Measurements from ENCODE around the gene PTPRM.

DNA sequence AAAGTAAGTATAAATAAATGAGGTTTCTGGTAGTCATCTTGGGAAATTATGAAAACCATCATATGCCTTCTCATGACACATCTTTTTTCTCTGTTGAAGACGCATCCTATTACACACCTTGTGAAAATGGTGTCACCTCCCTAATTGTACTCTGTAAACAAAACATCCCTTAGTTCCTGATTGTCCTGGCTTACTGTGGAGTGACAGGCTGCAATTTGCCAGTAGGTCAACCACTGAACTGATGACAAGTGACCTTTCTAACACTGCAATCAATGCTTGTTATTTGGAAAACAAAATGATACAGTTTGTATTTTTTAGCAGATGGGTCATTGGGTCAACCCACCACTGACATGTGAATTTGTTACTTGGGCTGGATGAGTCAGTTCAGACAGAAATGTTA lies 219.5 kb downstream of the PTPRM start:
- no peak for TF ChIP-seq MAFK (IDR thresholded peaks at IDR 0.05; ENCODE audit: low read depth, low read length)
- TF ChIP-seq, protein P1, sequence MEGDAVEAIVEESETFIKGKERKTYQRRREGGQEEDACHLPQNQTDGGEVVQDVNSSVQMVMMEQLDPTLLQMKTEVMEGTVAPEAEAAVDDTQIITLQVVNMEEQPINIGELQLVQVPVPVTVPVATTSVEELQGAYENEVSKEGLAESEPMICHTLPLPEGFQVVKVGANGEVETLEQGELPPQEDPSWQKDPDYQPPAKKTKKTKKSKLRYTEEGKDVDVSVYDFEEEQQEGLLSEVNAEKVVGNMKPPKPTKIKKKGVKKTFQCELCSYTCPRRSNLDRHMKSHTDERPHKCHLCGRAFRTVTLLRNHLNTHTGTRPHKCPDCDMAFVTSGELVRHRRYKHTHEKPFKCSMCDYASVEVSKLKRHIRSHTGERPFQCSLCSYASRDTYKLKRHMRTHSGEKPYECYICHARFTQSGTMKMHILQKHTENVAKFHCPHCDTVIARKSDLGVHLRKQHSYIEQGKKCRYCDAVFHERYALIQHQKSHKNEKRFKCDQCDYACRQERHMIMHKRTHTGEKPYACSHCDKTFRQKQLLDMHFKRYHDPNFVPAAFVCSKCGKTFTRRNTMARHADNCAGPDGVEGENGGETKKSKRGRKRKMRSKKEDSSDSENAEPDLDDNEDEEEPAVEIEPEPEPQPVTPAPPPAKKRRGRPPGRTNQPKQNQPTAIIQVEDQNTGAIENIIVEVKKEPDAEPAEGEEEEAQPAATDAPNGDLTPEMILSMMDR (conservative IDR thresholded peaks at IDR 0.05; ENCODE audit: low read depth, low read length) = no peak
- TF ChIP-seq POLR2A (IDR thresholded peaks at IDR 0.05; ENCODE audit: low read depth, low read length) = no peak
- TF ChIP-seq MXI1 (IDR thresholded peaks at IDR 0.05; ENCODE audit: borderline replicate concordance, low read depth, low read length) = no peak
- TF ChIP-seq SMC3 (IDR thresholded peaks at IDR 0.05; ENCODE audit: low read depth, low read length) = no peak
- no peak for TF ChIP-seq NFE2L2 (IDR thresholded peaks at IDR 0.05; ENCODE audit: low read depth, low read length)
- no peak for TF ChIP-seq RFX5 (IDR thresholded peaks at IDR 0.05; ENCODE audit: low read depth, low read length)
- no peak for TF ChIP-seq CHD1 (IDR thresholded peaks at IDR 0.05; ENCODE audit: low read depth, low read length)
- no peak for TF ChIP-seq RCOR1 (IDR thresholded peaks at IDR 0.05; ENCODE audit: insufficient replicate concordance, low read length)
- TF ChIP-seq, protein P2, sequence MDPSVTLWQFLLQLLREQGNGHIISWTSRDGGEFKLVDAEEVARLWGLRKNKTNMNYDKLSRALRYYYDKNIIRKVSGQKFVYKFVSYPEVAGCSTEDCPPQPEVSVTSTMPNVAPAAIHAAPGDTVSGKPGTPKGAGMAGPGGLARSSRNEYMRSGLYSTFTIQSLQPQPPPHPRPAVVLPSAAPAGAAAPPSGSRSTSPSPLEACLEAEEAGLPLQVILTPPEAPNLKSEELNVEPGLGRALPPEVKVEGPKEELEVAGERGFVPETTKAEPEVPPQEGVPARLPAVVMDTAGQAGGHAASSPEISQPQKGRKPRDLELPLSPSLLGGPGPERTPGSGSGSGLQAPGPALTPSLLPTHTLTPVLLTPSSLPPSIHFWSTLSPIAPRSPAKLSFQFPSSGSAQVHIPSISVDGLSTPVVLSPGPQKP (IDR thresholded peaks at IDR 0.05; ENCODE audit: borderline replicate concordance, low read depth, low read length) = no peak
- TF ChIP-seq FOS (IDR thresholded peaks at IDR 0.05; ENCODE audit: low read depth, low read length) = no peak
